ENCODE measurements around the gene CCDC116.
"Not testable (repeated sequence)": the region's sequence is repeated elsewhere in the genome, so short reads cannot be mapped to it uniquely, and the experiment has no call there.

CCDC116 gene

DNA sequence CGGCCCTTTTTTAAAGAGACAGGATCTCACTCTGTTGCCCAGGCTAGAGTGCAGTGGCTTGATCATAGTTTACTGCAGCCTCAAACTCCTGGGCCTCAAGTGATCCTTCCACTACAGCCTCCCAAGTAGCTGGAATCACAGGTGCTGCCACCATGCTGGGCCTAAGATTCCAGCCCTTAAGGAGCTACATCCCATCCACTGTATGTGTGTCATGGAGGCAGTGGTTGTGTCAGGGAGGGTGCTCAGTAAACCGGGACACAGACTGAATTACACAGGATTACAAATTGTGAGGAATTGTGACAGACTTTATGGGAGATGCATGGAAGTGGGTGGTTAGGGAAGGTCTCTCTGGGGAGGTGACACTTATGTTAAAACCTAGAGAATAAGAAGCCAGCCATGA is 31.2 kb downstream of the CCDC116 start:
- FAIRE-seq (no peak), DNase-seq (ENCODE audit: insufficient read length, low spot score) (no peak)
- TF ChIP-seq PAX5 (IDR thresholded peaks at IDR 0.05; ENCODE audit: insufficient read depth, low read length, severe bottlenecking) (no peak), SPI1 (IDR thresholded peaks at IDR 0.05; ENCODE audit: low read depth, low read length) (no peak), POLR2A (IDR thresholded peaks at IDR 0.05; ENCODE audit: low read depth, low read length) (no peak), POU2F2 (IDR thresholded peaks at IDR 0.05; ENCODE audit: low read depth, low read length) (no peak), POLR2AphosphoS5 (IDR thresholded peaks at IDR 0.05; ENCODE audit: low read depth, low read length) (no peak), TAF1 (IDR thresholded peaks at IDR 0.05; ENCODE audit: low read depth, low read length) (no peak)

DNA sequence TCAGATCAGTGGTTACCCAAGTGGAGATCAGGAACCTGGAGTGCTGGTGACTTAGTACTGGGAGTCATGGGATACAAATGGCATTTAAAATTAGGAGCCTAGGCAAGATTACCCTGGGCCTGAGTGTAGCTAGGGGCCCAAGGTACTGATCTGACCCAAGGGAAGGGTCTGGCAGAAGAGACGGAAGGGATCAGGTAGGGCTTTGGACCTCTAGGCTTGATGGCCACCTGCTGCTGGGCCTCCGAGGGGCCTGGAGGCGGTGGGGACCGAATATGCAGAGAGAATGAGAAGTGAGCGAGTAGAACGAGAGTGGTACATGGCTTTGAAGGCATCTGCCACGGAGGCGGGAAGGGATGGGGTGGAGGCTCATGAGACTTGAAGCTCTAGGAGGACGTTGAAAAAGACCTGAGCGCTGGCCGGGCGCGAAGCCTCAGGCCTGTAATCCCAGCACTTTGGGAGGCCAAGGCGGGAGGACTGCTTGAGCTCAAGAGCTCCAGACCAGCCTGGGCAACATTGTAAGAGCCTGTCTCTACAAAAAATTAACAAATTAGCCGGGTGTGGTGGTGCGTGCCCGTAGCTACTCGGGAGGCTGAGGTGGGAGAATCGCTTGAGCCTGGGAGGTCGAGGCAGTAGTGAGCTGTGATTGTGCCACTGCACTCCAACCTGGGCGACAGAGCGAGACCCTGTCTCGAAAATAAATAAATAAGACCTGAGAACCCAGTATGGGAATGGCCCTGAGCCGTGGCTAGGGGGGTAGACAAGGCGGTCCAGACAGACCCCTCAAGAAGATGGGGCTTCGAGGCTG is 32.7 kb downstream of the CCDC116 start:
- DNase-seq (ENCODE audit: insufficient read length, low spot score) (no peak), FAIRE-seq (no peak)
- TF ChIP-seq POLR2A (IDR thresholded peaks at IDR 0.05; ENCODE audit: low read depth, low read length) (no peak), PAX5 (IDR thresholded peaks at IDR 0.05; ENCODE audit: insufficient read depth, low read length, severe bottlenecking) (no peak), SPI1 (IDR thresholded peaks at IDR 0.05; ENCODE audit: low read depth, low read length) (no peak), TAF1 (IDR thresholded peaks at IDR 0.05; ENCODE audit: low read depth, low read length) (no peak), POLR2AphosphoS5 (IDR thresholded peaks at IDR 0.05; ENCODE audit: low read depth, low read length) (no peak), POU2F2 (IDR thresholded peaks at IDR 0.05; ENCODE audit: low read depth, low read length) (no peak; the same call in 1 of the 2 replicates)

DNA sequence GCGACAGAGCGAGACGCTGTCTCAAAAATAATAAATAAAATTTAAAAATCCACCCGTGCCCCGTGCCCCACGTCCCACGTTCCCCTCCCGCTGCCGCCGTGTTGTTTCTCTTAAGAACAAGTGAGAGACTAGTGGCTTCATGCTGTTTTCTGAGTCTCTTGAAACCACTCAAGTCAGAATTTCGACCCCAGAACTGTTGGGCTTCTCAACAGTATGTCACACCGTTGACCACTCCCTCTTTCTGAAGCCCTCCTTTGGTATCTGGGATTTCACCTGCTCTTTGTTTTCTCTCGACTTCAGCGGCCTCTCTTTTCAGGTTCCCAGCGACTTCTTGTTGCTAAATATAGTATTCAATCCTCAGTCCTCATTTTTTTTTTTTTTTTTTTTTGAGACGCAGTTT is 34.2 kb downstream of the CCDC116 start:
- TF ChIP-seq SPI1 (IDR thresholded peaks at IDR 0.05; ENCODE audit: low read depth, low read length) (no peak), POLR2A (IDR thresholded peaks at IDR 0.05; ENCODE audit: low read depth, low read length) (no peak), PAX5 (IDR thresholded peaks at IDR 0.05; ENCODE audit: insufficient read depth, low read length, severe bottlenecking) (no peak), POU2F2 (IDR thresholded peaks at IDR 0.05; ENCODE audit: low read depth, low read length) (no peak), TAF1 (IDR thresholded peaks at IDR 0.05; ENCODE audit: low read depth, low read length) (no peak), POLR2AphosphoS5 (IDR thresholded peaks at IDR 0.05; ENCODE audit: low read depth, low read length) (no peak)
- no peak for FAIRE-seq
- no peak for DNase-seq (ENCODE audit: insufficient read length, low spot score)

DNA sequence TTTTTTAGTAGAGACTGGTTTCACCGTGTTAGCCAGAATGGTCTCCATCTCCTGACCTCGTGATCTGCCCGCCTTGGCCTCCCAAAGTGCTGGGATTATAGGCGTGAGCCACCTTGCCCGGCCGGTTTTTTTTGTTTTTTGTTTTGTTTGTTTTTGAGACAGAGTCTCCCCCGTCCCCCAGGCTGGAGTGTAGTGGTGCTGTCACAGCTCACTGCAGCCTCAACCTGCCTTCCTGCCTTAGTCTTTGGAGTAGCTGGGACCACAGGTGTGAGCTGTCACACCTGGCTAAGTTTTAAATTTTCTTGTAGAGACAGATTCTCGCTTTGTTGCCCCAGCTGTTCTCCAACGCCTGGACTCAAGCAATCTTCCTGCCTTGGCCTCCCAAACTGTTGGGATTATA is 36.5 kb downstream of the CCDC116 start:
- no peak for FAIRE-seq
- no peak for TF ChIP-seq POU2F2 (IDR thresholded peaks at IDR 0.05; ENCODE audit: low read depth, low read length)
- no peak for TF ChIP-seq TAF1 (IDR thresholded peaks at IDR 0.05; ENCODE audit: low read depth, low read length)
- TF ChIP-seq POLR2AphosphoS5 (IDR thresholded peaks at IDR 0.05; ENCODE audit: low read depth, low read length) = no peak
- TF ChIP-seq POLR2A (IDR thresholded peaks at IDR 0.05; ENCODE audit: low read depth, low read length) = no peak
- no peak for TF ChIP-seq PAX5 (IDR thresholded peaks at IDR 0.05; ENCODE audit: insufficient read depth, low read length, severe bottlenecking)
- no peak for TF ChIP-seq SPI1 (IDR thresholded peaks at IDR 0.05; ENCODE audit: low read depth, low read length)
- DNase-seq (ENCODE audit: insufficient read length, low spot score) = no peak

DNA sequence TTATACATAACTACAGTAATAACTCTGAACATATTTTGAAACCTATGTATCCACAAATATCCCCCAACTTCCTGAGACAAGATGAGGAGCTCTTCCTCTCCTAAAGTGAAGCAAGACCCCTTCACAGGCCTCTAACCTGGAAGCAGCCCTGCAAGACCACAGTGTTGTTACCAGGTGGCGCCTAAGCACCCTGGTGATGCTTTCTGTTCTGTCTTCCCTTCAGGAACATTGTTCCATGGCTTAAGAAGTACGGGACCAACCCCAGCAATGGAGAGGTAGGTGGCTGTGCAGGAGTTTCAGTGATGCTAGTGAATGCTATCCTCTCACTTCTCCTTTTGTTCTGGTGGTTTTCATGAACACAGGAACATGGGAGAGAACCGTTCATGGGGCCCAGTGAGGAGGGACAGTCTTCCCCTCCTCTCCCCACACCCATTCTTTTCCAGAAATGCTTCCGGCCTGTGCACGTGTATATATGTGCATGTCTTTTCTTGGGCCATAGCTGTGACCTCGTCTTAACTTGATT is 39.6 kb downstream of the CCDC116 start:
- FAIRE-seq (no peak), DNase-seq (ENCODE audit: insufficient read length, low spot score) (no peak)
- TF ChIP-seq POLR2AphosphoS5 (IDR thresholded peaks at IDR 0.05; ENCODE audit: low read depth, low read length) (no peak), PAX5 (IDR thresholded peaks at IDR 0.05; ENCODE audit: insufficient read depth, low read length, severe bottlenecking) (no peak), SPI1 (IDR thresholded peaks at IDR 0.05; ENCODE audit: low read depth, low read length) (peak; percentile 80)

DNA sequence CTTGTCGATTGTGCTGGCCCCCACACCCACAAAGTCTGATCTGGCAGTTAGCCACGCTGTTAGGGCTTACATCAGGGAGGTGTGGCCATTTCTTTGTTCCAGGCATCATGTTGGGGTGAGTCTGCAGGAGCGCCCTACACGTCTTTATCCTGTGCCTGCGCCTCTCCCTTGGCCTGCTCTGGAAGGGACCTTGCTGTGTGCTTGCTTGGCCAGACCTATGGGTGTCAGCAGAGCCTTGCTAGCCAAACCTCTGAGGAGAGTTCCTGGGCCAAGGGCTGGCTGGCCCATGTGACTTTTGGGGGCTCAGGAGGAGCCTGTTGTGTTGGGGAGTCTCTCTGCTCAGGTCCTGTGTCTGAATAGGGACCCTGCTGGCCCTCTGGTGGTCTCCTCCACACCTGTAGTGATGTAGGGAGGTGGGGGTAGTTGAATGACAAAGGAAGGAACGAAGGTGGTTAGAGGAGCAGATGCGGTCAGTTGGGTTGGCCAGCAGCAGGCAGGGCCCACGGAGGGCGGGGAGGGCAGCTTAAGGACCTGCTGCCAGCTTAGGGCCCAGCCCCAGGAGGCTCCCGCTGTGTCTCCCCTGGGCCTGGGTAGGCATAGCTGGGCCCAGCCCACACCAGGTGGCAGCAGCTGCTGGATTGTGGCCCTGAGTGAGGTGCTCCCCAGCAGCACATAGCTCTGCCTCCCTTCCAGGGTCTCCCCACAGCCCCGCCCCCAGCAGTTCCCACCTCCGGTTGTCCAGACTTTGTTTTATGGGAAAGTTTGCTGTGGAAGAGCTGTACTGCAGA is 41.2 kb downstream of the CCDC116 start:
- DNase-seq (ENCODE audit: insufficient read length, low spot score) = no peak
- no peak for FAIRE-seq
- TF ChIP-seq POLR2A (IDR thresholded peaks at IDR 0.05; ENCODE audit: low read depth, low read length) = no peak
- no peak for TF ChIP-seq SPI1 (IDR thresholded peaks at IDR 0.05; ENCODE audit: low read depth, low read length)
- TF ChIP-seq TAF1 (IDR thresholded peaks at IDR 0.05; ENCODE audit: low read depth, low read length) = no peak
- TF ChIP-seq POU2F2 (IDR thresholded peaks at IDR 0.05; ENCODE audit: low read depth, low read length) = no peak
- TF ChIP-seq POLR2AphosphoS5 (IDR thresholded peaks at IDR 0.05; ENCODE audit: low read depth, low read length) = no peak
- no peak for TF ChIP-seq PAX5 (IDR thresholded peaks at IDR 0.05; ENCODE audit: insufficient read depth, low read length, severe bottlenecking)

DNA sequence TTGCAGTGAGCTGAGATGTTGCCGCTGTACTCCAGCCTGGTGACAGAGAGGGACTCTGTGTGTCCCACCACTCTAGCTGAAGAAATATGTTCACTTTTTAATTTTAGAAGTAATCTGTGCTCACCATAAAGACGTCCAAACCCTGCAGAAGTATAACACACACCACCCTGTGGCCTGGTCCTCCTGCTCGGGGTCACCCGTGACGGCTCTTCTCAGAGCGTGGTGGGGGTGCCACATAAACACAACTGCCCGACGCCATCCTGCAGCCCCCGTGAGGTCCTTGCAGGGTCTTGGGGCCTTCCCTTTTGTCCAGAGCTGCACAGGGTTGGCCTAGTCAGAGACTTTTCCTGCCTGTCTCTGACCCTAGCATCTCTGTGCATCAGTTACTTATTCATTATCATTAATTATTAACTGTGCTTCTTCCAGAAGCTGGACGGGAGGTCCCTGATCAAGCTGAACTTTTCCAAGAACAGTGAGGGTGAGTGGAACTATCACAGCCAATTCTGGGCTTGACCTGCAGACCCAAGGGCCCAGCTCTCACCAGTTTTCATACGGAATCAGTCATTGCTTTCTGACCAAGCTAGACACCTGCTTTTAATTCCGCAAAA is 42.2 kb downstream of the CCDC116 start:
- no peak for TF ChIP-seq POLR2A (IDR thresholded peaks at IDR 0.05; ENCODE audit: low read depth, low read length)
- no peak for TF ChIP-seq POU2F2 (IDR thresholded peaks at IDR 0.05; ENCODE audit: low read depth, low read length)
- TF ChIP-seq POLR2AphosphoS5 (IDR thresholded peaks at IDR 0.05; ENCODE audit: low read depth, low read length) = no peak
- TF ChIP-seq SPI1 (IDR thresholded peaks at IDR 0.05; ENCODE audit: low read depth, low read length) = no peak
- TF ChIP-seq PAX5 (IDR thresholded peaks at IDR 0.05; ENCODE audit: insufficient read depth, low read length, severe bottlenecking) = no peak
- TF ChIP-seq TAF1 (IDR thresholded peaks at IDR 0.05; ENCODE audit: low read depth, low read length) = no peak
- DNase-seq (ENCODE audit: insufficient read length, low spot score) (no peak), FAIRE-seq (no peak)

DNA sequence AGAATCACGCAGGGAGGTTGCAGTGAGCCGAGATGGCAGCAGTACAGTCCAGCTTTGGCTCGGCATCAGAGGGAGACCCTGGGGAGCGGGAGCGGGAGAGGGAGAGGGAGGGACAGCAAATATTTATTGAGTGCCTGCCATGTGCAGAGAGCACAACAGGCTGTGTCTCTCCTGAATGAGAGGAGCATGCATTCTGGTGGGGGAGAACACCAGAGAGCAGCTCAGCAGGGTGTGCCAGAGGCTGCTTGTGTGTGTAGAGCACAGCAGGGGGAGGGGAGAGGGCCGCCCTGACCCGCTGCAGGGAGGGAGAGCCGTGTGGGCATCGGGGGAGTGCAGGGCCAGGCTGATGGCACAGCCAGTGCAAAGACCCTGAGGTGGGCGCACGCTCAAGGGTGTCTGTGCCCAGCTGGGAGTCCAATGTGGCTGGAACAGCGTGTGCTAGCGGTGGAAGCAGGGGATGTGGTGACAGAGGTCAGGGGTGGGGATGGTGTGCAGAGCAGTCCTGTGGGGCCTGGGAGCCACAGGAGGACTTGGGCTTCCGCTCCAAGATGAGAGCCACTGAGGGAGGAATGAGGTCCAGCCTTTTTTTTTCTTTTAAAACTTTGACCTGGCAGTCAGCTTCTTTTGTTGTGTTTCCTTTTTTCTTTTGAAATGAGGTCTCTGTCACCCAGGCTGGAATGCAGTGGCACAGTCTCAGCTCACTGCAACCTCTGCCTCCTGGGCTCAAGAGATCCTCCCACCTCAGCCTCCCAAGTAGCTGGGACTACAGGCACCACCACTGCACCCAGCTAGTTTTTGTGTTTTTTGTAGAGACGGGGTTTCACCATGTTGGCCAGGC is 45.3 kb downstream of the CCDC116 start:
- no peak for FAIRE-seq
- TF ChIP-seq POU2F2 (IDR thresholded peaks at IDR 0.05; ENCODE audit: low read depth, low read length) (no peak), PAX5 (IDR thresholded peaks at IDR 0.05; ENCODE audit: insufficient read depth, low read length, severe bottlenecking) (no peak), POLR2A (IDR thresholded peaks at IDR 0.05; ENCODE audit: low read depth, low read length) (no peak), SPI1 (IDR thresholded peaks at IDR 0.05; ENCODE audit: low read depth, low read length) (no peak), POLR2AphosphoS5 (IDR thresholded peaks at IDR 0.05; ENCODE audit: low read depth, low read length) (no peak), TAF1 (IDR thresholded peaks at IDR 0.05; ENCODE audit: low read depth, low read length) (no peak)
- DNase-seq (ENCODE audit: insufficient read length, low spot score) = no peak

DNA sequence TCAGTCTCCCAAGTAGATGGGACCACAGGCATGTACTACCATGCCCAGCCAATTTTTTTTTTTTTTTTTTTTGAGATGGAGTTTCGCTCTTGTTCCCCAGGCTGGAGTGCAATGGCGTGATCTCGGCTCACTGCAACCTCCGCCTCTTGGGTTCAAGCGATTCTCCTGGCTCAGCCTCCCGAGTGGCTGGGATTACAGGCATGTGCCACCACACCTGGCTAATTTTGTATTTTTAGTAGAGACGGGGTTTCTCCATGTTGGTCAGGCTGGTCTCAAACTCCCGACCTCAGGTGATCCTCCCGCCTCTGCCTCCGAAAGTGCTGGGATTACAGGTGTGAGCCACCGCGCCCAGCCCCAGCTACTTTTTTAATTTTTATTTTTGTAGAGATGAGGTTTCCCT is 46.3 kb downstream of the CCDC116 start:
- DNase-seq (ENCODE audit: insufficient read length, low spot score); FAIRE-seq: not testable (repeated sequence)
